Tibial nerve (tissue), 3 donors: Measurements from ENCODE around the gene BCAT1.

Experiments used
- POLR2A ChIP-seq, 2 donors: fragments of 450-650 bp; IDR thresholded peaks; one replicate each; pipeline ENCODE4 v1.6.1; 2017; ENCODE audit warnings: antibody characterized with exemption in 2 of 2, mild to moderate bottlenecking in 2 of 2, moderate library complexity in 2 of 2
- TF ChIP-seq, protein P1 (sequence below), 5 experiments: fragments of 200-600 bp in 3 of 5; fragments of 450-650 bp in 2 of 5; sonication (generic) in 3 of 5; IDR thresholded peaks; one replicate each; pipeline ENCODE4 v1.5.1; 2016 to 2019; ENCODE audit warnings: antibody characterized with exemption in 5 of 5, mild to moderate bottlenecking in 3 of 5, moderate library complexity in 2 of 5

DNA sequence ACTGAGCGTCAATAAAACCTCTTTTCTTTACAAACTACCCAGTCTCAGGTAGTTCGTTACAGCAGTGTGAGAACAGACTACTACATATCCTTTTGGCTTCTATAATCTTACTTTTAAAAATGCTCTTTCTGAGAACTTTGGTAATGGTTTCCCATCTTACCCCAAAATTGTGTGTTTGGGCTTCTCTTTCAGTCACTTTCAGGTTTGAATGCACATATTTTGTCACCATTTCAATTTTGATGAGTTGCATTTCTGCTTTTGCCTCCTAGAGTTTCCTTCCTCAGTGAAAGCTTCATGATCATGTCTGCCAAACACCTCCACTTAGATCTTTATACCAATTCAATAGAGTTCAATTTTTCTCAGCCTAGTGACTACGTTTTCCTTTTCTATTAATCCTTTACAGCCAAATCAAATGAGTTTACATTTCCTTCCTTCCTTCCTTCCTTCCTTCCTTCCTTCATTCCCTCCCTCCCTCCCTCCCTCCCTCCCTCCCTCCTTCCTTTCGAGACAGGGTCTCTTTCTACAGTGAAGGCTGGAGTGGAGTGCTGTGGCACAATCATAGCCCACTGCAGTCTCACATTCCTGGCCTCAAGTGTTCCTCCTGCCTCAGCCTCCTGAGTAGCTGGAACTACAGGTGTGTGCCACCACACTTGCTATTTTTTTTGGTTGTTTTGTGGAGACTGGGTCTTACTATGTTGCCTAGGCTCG is 124.9 kb downstream of the BCAT1 start:
- no peak for TF ChIP-seq POLR2A (IDR thresholded peaks at IDR 0.05)
- TF ChIP-seq, protein P1, sequence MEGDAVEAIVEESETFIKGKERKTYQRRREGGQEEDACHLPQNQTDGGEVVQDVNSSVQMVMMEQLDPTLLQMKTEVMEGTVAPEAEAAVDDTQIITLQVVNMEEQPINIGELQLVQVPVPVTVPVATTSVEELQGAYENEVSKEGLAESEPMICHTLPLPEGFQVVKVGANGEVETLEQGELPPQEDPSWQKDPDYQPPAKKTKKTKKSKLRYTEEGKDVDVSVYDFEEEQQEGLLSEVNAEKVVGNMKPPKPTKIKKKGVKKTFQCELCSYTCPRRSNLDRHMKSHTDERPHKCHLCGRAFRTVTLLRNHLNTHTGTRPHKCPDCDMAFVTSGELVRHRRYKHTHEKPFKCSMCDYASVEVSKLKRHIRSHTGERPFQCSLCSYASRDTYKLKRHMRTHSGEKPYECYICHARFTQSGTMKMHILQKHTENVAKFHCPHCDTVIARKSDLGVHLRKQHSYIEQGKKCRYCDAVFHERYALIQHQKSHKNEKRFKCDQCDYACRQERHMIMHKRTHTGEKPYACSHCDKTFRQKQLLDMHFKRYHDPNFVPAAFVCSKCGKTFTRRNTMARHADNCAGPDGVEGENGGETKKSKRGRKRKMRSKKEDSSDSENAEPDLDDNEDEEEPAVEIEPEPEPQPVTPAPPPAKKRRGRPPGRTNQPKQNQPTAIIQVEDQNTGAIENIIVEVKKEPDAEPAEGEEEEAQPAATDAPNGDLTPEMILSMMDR (IDR thresholded peaks at IDR 0.05): no peak
